ENCODE data around the gene CYP2U1. TPM values are rescaled to one million over a fixed set of nuclear protein-coding genes. Genes with fewer than 3 reads are reported as not detected.
"Not testable (repeated sequence)": the region's sequence is repeated elsewhere in the genome, so short reads cannot be mapped to it uniquely, and the experiment has no call there.

The CYP2U1 gene
- polyA plus RNA-seq, 4 donors = 4.5 to 6.1 (median 5.5) TPM

- DNase-seq (ENCODE audit: low read depth in 4 of 4, low spot score in 2 of 4) = no peak
These were observed 14.7 kb upstream of the CYP2U1 start for GRCh38 chr4:107916623-107917022.

GRCh38 chr4:107917500-107917899 lies 13.8 kb upstream of the CYP2U1 start:
- DNase-seq (ENCODE audit: low read depth in 4 of 4, low spot score in 2 of 4) = no peak

GRCh38 chr4:107922486-107923473 lies 8.6 kb upstream of the CYP2U1 start:
- DNase-seq (ENCODE audit: low read depth in 4 of 4, low spot score in 2 of 4) = no peak

- not testable (repeated sequence) for DNase-seq (ENCODE audit: low read depth in 4 of 4, low spot score in 2 of 4)
These were observed 5.6 kb upstream of the CYP2U1 start for GRCh38 chr4:107925713-107926112.

- not testable (repeated sequence) for DNase-seq (ENCODE audit: low read depth in 4 of 4, low spot score in 2 of 4)
These were observed 4.5 kb upstream of the CYP2U1 start for GRCh38 chr4:107926875-107927274.

GRCh38 chr4:107931775-107932321 lies 499 bp downstream of the CYP2U1 start:
- peak in 2 of 4 donors; percentile 3 to 24 for DNase-seq (ENCODE audit: low read depth in 4 of 4, low spot score in 2 of 4)

GRCh38 chr4:107935246-107935645 lies 3.9 kb downstream of the CYP2U1 start:
- no peak for DNase-seq (ENCODE audit: low read depth in 4 of 4, low spot score in 2 of 4)

GRCh38 chr4:107937040-107937439 lies 5.7 kb downstream of the CYP2U1 start:
- DNase-seq (ENCODE audit: low read depth in 4 of 4, low spot score in 2 of 4) = no peak

GRCh38 chr4:107939307-107939706 lies 8.0 kb downstream of the CYP2U1 start:
- DNase-seq (ENCODE audit: low read depth in 4 of 4, low spot score in 2 of 4) = no peak

GRCh38 chr4:107945809-107946208 lies 14.5 kb downstream of the CYP2U1 start:
- DNase-seq (ENCODE audit: low read depth in 4 of 4, low spot score in 2 of 4) = no peak

- DNase-seq (ENCODE audit: low read depth in 4 of 4, low spot score in 2 of 4) = no peak
These were observed 19.6 kb downstream of the CYP2U1 start for GRCh38 chr4:107950746-107951540.

- no peak for DNase-seq (ENCODE audit: low read depth in 4 of 4, low spot score in 2 of 4)
These were observed 20.2 kb downstream of the CYP2U1 start for GRCh38 chr4:107951551-107951950.

GRCh38 chr4:107956011-107956410 lies 24.7 kb downstream of the CYP2U1 start:
- no peak for DNase-seq (ENCODE audit: low read depth in 4 of 4, low spot score in 2 of 4)

- DNase-seq (ENCODE audit: low read depth in 4 of 4, low spot score in 2 of 4) = no peak
These were observed 35.6 kb downstream of the CYP2U1 start for GRCh38 chr4:107966903-107967302.

- not testable (repeated sequence) for DNase-seq (ENCODE audit: low read depth in 4 of 4, low spot score in 2 of 4)
These were observed 36.2 kb downstream of the CYP2U1 start for GRCh38 chr4:107967519-107967918.

- not testable (repeated sequence) for DNase-seq (ENCODE audit: low read depth in 4 of 4, low spot score in 2 of 4)
These were observed 36.6 kb downstream of the CYP2U1 start for GRCh38 chr4:107967921-107968320.

GRCh38 chr4:107970063-107970798 lies 38.9 kb downstream of the CYP2U1 start:
- DNase-seq (ENCODE audit: low read depth in 4 of 4, low spot score in 2 of 4) = no peak

GRCh38 chr4:107972605-107973004 lies 41.3 kb downstream of the CYP2U1 start:
- no peak for DNase-seq (ENCODE audit: low read depth in 4 of 4, low spot score in 2 of 4)

- no peak for DNase-seq (ENCODE audit: low read depth in 4 of 4, low spot score in 2 of 4)
These were observed 43.2 kb downstream of the CYP2U1 start for GRCh38 chr4:107974523-107974922.

- no peak for DNase-seq (ENCODE audit: low read depth in 4 of 4, low spot score in 2 of 4)
These were observed 46.1 kb downstream of the CYP2U1 start for GRCh38 chr4:107977482-107977881.
